Stimulated activated CD4-positive, alpha-beta T cell treated with anti-CD3 and anti-CD28 coated beads, Interleukin-1b, Interleukin-23, amount 100 ng/mL, for 48 hours (primary cell): ENCODE data around the gene CCNF.
"Not testable (repeated sequence)": the region's sequence is repeated elsewhere in the genome, so short reads cannot be mapped to it uniquely, and the experiment has no call there.

Experiments used
- DNase-seq: peaks from one replicate; pipeline ENCODE4 v3.0.0-alpha.2; 2020

The CCNF gene

GRCh38 chr16:2473446-2473926 is 44.2 kb downstream of the CCNF start:
- DNase-seq = no peak

- peak; percentile 54 for DNase-seq
These were observed 45.0 kb downstream of the CCNF start for GRCh38 chr16:2473999-2474876.

GRCh38 chr16:2474877-2475412 is 45.7 kb downstream of the CCNF start, which contains the start of gene TBC1D24:
Gene TBC1D24 (plus strand): TSS chr16:2475127. CDS start chr16:2496149, 21,022 bp downstream.
- DNase-seq = peak; percentile 79

GRCh38 chr16:2475413-2476344 is 46.4 kb downstream of the CCNF start:
- peak; percentile 30 for DNase-seq

- no peak for DNase-seq
These were observed 47.1 kb downstream of the CCNF start for GRCh38 chr16:2476345-2476720.

DNA sequence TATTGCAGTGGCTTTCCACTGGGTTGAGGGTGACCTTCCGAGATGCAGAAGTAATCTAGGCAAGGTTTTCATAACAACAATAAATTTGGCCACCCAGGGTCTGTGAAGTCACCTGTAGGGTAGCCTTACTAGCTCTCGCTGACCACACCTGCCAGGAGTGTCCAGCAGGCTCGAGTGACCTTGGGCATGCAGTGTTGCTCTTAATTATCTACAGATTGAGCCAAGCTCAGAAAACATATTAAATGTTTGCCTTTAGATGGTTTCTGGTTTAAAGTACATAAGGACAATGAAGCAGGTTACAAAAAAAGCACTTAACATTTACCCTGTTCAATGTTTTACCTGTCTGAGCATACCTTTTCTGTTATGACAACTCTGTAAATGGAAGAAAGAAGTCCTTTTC is 47.5 kb downstream of the CCNF start:
- DNase-seq = no peak

DNA sequence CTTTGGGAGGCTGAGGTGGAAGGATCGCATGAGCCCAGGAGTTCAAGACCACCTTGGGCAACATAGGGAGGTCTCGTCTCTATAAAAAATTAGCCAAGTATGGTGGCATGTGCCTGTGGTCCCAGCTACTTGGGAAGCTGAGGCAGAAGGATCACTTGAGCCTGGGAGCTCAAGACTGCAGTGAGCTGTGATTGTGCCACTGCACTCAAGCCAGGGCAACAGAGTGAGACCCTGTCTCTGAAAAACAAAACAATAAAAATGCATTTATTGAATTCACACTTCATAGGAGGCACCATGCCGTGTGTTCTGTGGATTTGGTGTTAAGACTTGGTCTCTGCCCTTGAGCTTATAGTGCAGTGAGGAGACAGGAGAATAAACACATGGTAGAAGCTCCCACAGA is 48.1 kb downstream of the CCNF start:
- DNase-seq = no peak

- DNase-seq = no peak
These were observed 49.0 kb downstream of the CCNF start for GRCh38 chr16:2478279-2478678.

DNA sequence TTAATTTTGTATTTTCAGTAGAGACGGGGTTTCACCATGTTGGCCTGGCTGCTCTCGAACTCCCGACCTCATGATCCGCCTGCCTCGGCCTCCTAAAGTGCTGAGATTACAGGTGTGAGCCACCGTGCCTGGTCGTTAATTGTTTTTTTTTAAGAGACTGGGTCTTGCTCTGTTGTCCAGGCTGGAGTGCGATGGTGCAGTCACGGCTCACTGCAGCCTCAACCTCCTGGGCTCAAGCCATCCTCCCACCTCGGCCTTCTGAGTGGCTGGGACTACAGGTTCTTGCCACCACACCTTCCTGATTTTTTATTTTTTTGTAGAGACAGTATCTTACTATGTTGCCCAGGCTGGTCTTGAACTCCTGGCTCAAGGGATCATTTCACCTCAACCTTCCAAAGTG is 50.7 kb downstream of the CCNF start:
- not testable (repeated sequence) for DNase-seq

DNA sequence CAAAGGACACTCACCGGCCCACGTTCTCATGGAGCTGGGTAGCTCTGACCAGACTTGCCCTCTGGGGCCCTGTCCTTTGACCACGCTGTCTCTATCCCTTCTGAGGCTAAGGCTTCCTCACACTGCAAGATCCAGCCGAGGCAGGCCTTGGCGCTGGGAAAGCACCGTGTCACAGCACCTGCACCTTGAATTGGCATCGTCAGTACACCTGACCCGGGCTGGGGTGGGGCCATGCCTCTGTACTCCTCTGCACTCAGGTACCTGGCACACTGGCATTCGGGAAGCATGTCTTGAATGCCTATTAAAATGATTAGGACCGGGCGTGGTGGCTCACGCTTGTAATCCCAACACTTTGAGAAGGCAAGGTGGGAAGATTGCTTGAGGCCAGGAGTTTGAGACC is 51.7 kb downstream of the CCNF start:
- no peak for DNase-seq

- no peak for DNase-seq
These were observed 52.4 kb downstream of the CCNF start for GRCh38 chr16:2481676-2482075.

DNA sequence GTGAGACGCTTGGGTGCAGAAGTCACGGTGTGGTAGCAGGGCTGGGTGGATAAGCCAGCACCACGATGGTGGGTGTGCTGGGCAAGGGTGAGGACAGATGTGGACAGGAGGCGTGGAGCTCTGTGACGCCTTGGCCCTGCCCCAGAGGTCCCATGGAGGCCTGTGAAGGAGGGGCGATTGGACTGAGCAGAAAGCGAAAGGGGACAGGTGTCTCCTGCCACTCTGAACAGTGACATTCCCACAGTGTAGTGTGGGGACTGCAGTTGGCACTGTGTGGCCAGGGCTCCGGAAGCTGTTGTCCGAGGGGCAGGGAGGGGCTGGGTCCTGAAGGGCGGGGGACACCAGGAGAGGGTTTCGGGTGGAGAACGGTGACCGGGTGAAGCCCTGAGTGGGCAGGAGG is 53.0 kb downstream of the CCNF start:
- no peak for DNase-seq

GRCh38 chr16:2482708-2483534 is 53.7 kb downstream of the CCNF start:
- DNase-seq = no peak

DNA sequence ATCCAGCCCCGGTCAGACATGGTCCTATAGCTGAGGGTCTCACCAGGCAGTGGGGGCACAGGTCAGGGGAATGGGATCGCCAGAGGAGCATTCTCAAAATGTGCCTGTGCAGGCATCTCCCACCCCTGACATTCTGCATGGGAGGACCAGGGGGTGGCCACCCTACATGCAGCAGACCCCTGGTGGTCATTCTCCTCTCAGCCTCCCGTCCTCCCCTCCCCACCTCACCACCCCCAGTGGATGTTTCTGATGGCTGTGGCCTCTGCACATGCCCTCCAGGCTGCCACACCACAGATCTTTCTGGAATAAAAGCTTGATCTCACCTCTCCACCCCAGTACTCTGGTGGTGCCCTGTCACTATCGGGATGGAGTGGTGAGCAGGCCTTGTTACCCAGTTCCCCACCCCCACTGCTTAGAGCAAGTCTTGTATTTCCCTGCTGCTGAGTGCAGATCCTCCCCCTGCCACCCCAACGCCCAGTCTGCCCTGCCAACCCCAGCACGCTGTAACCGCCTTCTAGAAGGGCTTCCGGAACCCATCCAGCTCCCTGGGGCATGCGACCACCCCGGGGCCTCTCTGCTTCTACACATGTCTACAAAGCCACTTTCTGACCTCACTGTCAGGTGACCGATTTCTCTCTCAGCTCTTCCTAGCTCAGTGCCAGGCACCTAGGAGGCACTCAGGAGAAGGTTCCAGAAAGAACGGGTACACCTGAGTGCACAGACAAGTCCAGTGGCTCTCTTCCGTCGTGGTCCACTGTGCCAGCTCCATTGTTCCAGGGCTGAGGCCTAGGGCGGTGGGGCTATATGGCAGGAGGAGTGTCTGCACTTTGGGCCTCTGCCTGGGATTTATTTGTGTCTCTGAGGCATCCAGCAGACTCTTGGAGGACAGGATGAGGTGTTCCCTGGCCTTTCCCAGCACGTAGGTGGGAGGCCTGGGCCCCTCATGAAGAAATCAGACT is 55.0 kb downstream of the CCNF start:
- DNase-seq = no peak

- no peak for DNase-seq
These were observed 55.8 kb downstream of the CCNF start for GRCh38 chr16:2484898-2485508.

- DNase-seq = no peak
These were observed 56.7 kb downstream of the CCNF start for GRCh38 chr16:2485811-2486507.

DNA sequence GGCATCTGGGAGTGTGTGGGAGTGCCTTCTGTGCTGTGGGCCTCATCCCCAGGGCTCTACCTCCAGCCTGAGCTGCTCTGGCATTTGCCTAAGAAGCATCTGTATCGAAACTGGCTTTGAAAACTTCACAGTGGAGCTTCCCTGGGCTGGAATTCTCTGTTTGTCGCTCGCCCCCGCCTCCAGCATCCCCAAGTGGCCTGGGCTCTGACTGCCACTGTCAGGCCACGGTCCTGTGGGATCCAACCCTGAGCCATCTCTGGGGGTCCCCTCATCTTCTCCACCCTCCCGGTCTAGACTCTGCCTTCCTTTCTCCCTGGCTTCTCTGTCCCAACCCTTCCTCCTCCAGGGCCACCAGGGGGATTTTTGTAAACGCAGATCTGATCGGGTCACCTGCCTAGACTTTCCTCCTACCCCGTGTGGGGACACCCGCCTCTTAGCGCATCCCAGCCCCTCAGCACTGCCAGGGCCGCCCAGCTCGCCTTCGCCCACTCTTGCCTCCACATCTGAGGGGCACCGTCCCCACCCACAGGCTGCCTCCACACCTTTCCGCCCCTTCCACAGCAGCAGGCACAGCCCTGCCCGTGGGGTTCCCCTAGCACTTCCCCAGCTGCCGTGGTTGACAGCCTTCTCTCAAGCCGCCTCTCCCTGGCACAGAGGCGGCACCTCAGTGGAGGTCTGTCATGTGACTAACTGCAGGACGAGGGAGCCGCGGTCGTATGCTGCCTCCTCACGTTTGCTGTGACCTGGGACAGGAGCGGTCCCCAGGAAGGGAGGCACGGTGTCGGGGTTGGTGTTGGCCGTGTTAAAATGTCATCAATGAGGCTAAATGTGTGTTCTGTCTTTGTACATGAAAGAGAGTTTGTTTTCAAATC is 57.6 kb downstream of the CCNF start:
- peak; percentile 81 for DNase-seq

- DNase-seq = no peak
These were observed 58.2 kb downstream of the CCNF start for GRCh38 chr16:2487517-2487842.

DNA sequence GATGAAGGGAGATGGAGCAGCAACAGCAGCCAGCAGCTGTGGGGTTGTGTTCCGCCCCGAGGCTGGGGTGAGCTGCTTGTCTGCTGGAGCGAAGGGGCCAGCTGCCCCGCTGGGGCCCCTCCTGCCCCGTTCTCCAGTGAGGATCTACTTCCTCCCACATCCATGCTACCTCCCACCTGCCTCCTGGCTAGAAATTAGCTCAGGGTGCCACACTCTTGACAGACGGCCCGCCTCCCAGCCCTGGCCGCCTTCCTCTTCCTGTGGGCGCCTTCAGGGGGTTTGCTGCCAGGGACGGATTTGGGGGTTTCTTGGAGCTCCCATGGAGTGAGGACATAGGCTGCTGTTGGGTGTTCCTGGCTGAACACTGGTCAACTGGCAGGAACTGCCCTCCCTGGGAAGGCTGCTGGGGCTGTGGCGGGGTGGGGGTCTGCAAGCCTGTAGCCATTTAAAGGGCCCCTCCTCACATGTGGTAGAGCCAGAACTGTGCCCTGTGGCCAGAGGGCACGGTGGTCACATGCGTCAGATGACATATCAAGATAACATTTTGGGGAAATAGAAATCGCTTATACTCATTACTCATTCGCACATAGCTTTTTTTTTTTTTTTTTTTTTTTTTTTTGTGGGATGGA is 58.8 kb downstream of the CCNF start:
- no peak for DNase-seq
